GM23248 (cell line): ENCODE results near the gene PCDHB9. TPM values are rescaled to one million over a fixed set of nuclear protein-coding genes. Genes with fewer than 3 reads are reported as not detected.

ENCODE experiments used
- DNase-seq: peaks from one replicate; pipeline ENCODE4 v3.0.0-alpha.2; 2015
- H2AFZ ChIP-seq: fragments of 200-600 bp; sonication (generic); 2 replicates; pipeline ENCODE4 v1.6.1; 2016; ENCODE audit warnings: antibody characterized with exemption
- H3F3A ChIP-seq: fragments of 200-600 bp; sonication (generic); 2 replicates; pipeline ENCODE4 v1.6.1; 2016; ENCODE audit warnings: mild to moderate bottlenecking, antibody characterized with exemption, mixed run types; ENCODE audit not compliant: insufficient read depth
- H3K27ac ChIP-seq: fragments of 200-600 bp; sonication (generic); 2 replicates; pipeline ENCODE4 v1.5.1; 2016; ENCODE audit warnings: mild to moderate bottlenecking
- H3K27me3 ChIP-seq: fragments of 200-600 bp; sonication (generic); replicated peaks from 2 replicates; pipeline ENCODE4 v1.6.1; 2016; ENCODE audit warnings: mild to moderate bottlenecking; ENCODE audit not compliant: insufficient read depth
- H3K36me3 ChIP-seq: fragments of 200-600 bp; sonication (generic); 2 replicates; pipeline ENCODE4 v1.6.1; 2016; ENCODE audit warnings: low read depth, mild to moderate bottlenecking
- H3K4me1 ChIP-seq: fragments of 200-600 bp; sonication (generic); 2 replicates; pipeline ENCODE4 v1.6.1; 2016; ENCODE audit warnings: mild to moderate bottlenecking; ENCODE audit not compliant: insufficient read depth
- H3K4me2 ChIP-seq: fragments of 200-600 bp; sonication (generic); one replicate; pipeline ENCODE4 v1.6.1; 2016; ENCODE audit warnings: mild to moderate bottlenecking; ENCODE audit not compliant: unreplicated experiment
- H3K4me3 ChIP-seq: fragments of 200-600 bp; sonication (generic); 2 replicates; pipeline ENCODE4 v1.5.1; 2016; ENCODE audit warnings: mild to moderate bottlenecking
- H3K79me2 ChIP-seq: fragments of 200-600 bp; sonication (generic); 2 replicates; pipeline ENCODE4 v1.6.1; 2016; ENCODE audit warnings: mild to moderate bottlenecking; ENCODE audit not compliant: insufficient read depth
- H3K9ac ChIP-seq: fragments of 200-600 bp; sonication (generic); 2 replicates; pipeline ENCODE4 v1.6.1; 2016; ENCODE audit warnings: mild to moderate bottlenecking
- H3K9me2 ChIP-seq: fragments of 200-600 bp; sonication (generic); 2 replicates; pipeline ENCODE4 v1.6.1; 2016; ENCODE audit warnings: mixed run types, mild to moderate bottlenecking, moderate library complexity; ENCODE audit not compliant: insufficient read depth
- H3K9me3 ChIP-seq: fragments of 200-600 bp; sonication (generic); one replicate; pipeline ENCODE4 v1.6.1; 2017; ENCODE audit warnings: low read depth
- H4K20me1 ChIP-seq: fragments of 200-600 bp; sonication (generic); 2 replicates; pipeline ENCODE4 v1.6.0; 2016; ENCODE audit not compliant: insufficient read depth
- EZH2 ChIP-seq: fragments of 200-600 bp; sonication (generic); IDR thresholded peaks from 2 replicates; pipeline ENCODE4 v1.6.1; 2018; ENCODE audit warnings: antibody characterized with exemption, mild to moderate bottlenecking; ENCODE audit not compliant: insufficient read depth, poor library complexity, severe bottlenecking
- EZH2phosphoT487 ChIP-seq: fragments of 200-600 bp; sonication (generic); IDR thresholded peaks from 2 replicates; pipeline ENCODE4 v1.6.1; 2018; ENCODE audit warnings: antibody characterized with exemption, moderate library complexity, mild to moderate bottlenecking, low read depth; ENCODE audit not compliant: insufficient read depth
- WGBS, 2 experiments: methylation state at CpG; one replicate each; pipeline ENCODE4 v1.1.6; 2015 to 2017; ENCODE audit warnings: low lambda C conversion rate in 2 of 2, low coverage in 1 of 2; ENCODE audit errors: missing lambda C conversion rate in 2 of 2; 5-methylcytosine and 5-hydroxymethylcytosine counted together
- in situ Hi-C: fragments of 300-500 bp; cut with MboI; formaldehyde crosslinking; loops from 2 replicates; pipeline ENCODE4 v1.15.0; 2020
- polyA plus RNA-seq: library from polyadenylated mRNA; unstranded; fragments of >200 nt; fragmentation: Nextera tagmentation; extraction: Ambion mirVana; gene quantifications from 2 replicates; pipeline ENCODE4 v1.2.1, GENCODE V29; 2016
- total RNA-seq: library from RNA; depleted of rRNA; stranded (reverse); fragments of >200 nt; shearing (Covaris generic); gene quantifications from 2 replicates; pipeline ENCODE4 v1.2.3, GENCODE V29; 2014; rRNA removed

The PCDHB9 gene
- total and polyA plus RNA-seq, 2 experiments from 2014 or later = 1.3 to 2.5 TPM

DNA sequence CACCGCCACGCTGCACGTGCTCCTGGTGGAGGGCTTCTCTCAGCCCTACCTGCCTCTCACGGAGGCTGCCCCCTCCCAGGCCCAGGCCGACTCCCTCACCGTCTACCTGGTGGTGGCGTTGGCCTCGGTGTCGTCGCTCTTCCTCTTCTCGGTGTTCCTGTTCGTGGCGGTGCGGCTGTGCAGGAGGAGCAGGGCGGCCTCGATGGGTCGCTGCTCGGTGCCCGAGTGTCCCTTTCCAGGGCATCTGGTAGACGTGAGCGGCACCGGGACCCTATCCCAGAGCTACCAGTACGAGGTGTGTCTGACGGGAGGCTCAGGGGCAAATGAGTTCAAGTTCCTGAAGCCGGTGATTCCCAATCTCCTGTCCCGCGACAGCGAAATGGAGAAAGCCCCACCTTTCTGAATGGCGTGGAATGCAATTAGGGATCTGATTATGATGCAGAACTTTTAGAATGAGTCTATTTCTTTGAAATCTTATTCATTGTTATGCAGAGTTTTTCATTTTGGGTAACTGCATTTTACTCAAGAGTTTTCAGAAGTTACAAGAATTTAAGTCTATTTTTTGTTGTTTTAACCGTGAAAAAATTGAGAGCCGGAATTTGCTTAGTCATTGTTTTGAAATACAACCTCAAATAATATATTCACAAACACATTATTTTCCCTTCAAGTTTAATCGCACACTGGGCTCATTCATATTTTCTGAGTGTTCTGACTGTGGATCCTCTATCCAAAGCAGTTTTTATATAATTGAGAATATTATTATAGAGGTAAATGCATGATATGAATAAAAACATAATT, 49.8 kb downstream of the PCDHB9 start:
- no peak overlapping the region for H2AFZ ChIP-seq
- no peak overlapping the region for H3K4me3 ChIP-seq
- H3K9me3 ChIP-seq = no peaks in the 10 kb centered on the region
- no peaks in the 10 kb centered on the region for H3K36me3 ChIP-seq
- no peaks in the 10 kb centered on the region for H3K4me1 ChIP-seq
- no peak overlapping the region for H3K9ac ChIP-seq
- no peaks in the 10 kb centered on the region for H4K20me1 ChIP-seq
- in situ Hi-C loops = no loop called here
- no peaks in the 10 kb centered on the region for H3K27me3 ChIP-seq
- no peak for DNase-seq
- no peaks in the 10 kb centered on the region for H3K79me2 ChIP-seq
- no peak overlapping the region for H3K27ac ChIP-seq
- H3K9me2 ChIP-seq = no peaks in the 10 kb centered on the region
- WGBS, 2 experiments = 29% methylated on average over 32 of the region's 32 CpGs
- TF ChIP-seq EZH2phosphoT487 = no peak
- TF ChIP-seq EZH2 = no peak
- H3F3A ChIP-seq = no peaks in the 10 kb centered on the region
- no peak overlapping the region for H3K4me2 ChIP-seq

Other genes starting within 250 kb of the PCDHB9 start
Only the 30 nearest of the 37 such genes appear.
- not detected in 2 replicates for gene PCDHB1, start 135.8 kb upstream of the PCDHB9 start, total RNA-seq
- gene PCDHB1, start 135.8 kb upstream of the PCDHB9 start, polyA plus RNA-seq = not detected in 2 replicates
- 4.9 and 8.9 TPM in 2 replicates for gene PCDHB2, start 92.5 kb upstream of the PCDHB9 start, total RNA-seq
- gene PCDHB2, start 92.5 kb upstream of the PCDHB9 start, polyA plus RNA-seq = 4.4 and 6.0 TPM in 2 replicates
- gene PCDHB3, start 86.7 kb upstream of the PCDHB9 start, total RNA-seq = 0.76 and 1.1 TPM in 2 replicates
- gene PCDHB3, start 86.7 kb upstream of the PCDHB9 start, polyA plus RNA-seq = 0.23 and 0.24 TPM in 2 replicates
- 0.22 and 0.63 TPM in 2 replicates for gene PCDHB4, start 65.3 kb upstream of the PCDHB9 start, total RNA-seq
- 0.60 and 1.0 TPM in 2 replicates for gene PCDHB4, start 65.3 kb upstream of the PCDHB9 start, polyA plus RNA-seq
- 0.43 and 1.3 TPM in 2 replicates for gene PCDHB5, start 52.0 kb upstream of the PCDHB9 start, total RNA-seq
- 0.05 TPM in 1 of 2 replicates, not detected in the other for gene PCDHB5, start 52.0 kb upstream of the PCDHB9 start, polyA plus RNA-seq
- 0.22 and 0.38 TPM in 2 replicates for gene PCDHB6, start 37.1 kb upstream of the PCDHB9 start, total RNA-seq
- gene PCDHB6, start 37.1 kb upstream of the PCDHB9 start, polyA plus RNA-seq = 0.10 and 0.25 TPM in 2 replicates
- 0.65 and 0.89 TPM in 2 replicates for gene PCDHB7, start 14.5 kb upstream of the PCDHB9 start, total RNA-seq
- gene PCDHB7, start 14.5 kb upstream of the PCDHB9 start, polyA plus RNA-seq = 0.51 and 0.52 TPM in 2 replicates
- gene PCDHB8, start 9.4 kb upstream of the PCDHB9 start, total RNA-seq = 2.1 and 2.9 TPM in 2 replicates
- 0.83 and 1.0 TPM in 2 replicates for gene PCDHB8, start 9.4 kb upstream of the PCDHB9 start, polyA plus RNA-seq
- gene PCDHB16, start 4.8 kb upstream of the PCDHB9 start, total RNA-seq = 4.2 and 5.1 TPM in 2 replicates
- gene PCDHB16, start 4.8 kb upstream of the PCDHB9 start, polyA plus RNA-seq = 4.8 and 5.0 TPM in 2 replicates
- gene PCDHB10, start 5.2 kb downstream of the PCDHB9 start, total RNA-seq = 1.3 and 2.9 TPM in 2 replicates
- gene PCDHB10, start 5.2 kb downstream of the PCDHB9 start, polyA plus RNA-seq = 0.86 and 1.3 TPM in 2 replicates
- 0.38 and 1.2 TPM in 2 replicates for gene PCDHB11, start 12.5 kb downstream of the PCDHB9 start, total RNA-seq
- gene PCDHB11, start 12.5 kb downstream of the PCDHB9 start, polyA plus RNA-seq = 1.1 TPM in 2 replicates
- gene PCDHB12, start 21.6 kb downstream of the PCDHB9 start, total RNA-seq = 0.43 and 2.9 TPM in 2 replicates
- 0.48 and 0.53 TPM in 2 replicates for gene PCDHB12, start 21.6 kb downstream of the PCDHB9 start, polyA plus RNA-seq
- gene PCDHB13, start 26.8 kb downstream of the PCDHB9 start, total RNA-seq = 2.8 and 3.3 TPM in 2 replicates
- 1.6 and 2.0 TPM in 2 replicates for gene PCDHB13, start 26.8 kb downstream of the PCDHB9 start, polyA plus RNA-seq
- gene PCDHB14, start 36.2 kb downstream of the PCDHB9 start, total RNA-seq = 2.1 and 4.3 TPM in 2 replicates
- gene PCDHB14, start 36.2 kb downstream of the PCDHB9 start, polyA plus RNA-seq = 1.7 and 2.1 TPM in 2 replicates
- gene PCDHB15, start 58.2 kb downstream of the PCDHB9 start, total RNA-seq = 2.7 and 2.8 TPM in 2 replicates
- gene PCDHB15, start 58.2 kb downstream of the PCDHB9 start, polyA plus RNA-seq = 1.5 and 1.9 TPM in 2 replicates
- not detected in 2 replicates for gene SLC25A2, start 116.9 kb downstream of the PCDHB9 start, total RNA-seq
- not detected in 2 replicates for gene SLC25A2, start 116.9 kb downstream of the PCDHB9 start, polyA plus RNA-seq
- 65.0 and 65.9 TPM in 2 replicates for gene TAF7, start 133.6 kb downstream of the PCDHB9 start, total RNA-seq
- 104 and 114 TPM in 2 replicates for gene TAF7, start 133.6 kb downstream of the PCDHB9 start, polyA plus RNA-seq
- 0.38 and 1.8 TPM in 2 replicates for gene PCDHGA1, start 143.4 kb downstream of the PCDHB9 start, total RNA-seq
- 0.63 and 0.72 TPM in 2 replicates for gene PCDHGA1, start 143.4 kb downstream of the PCDHB9 start, polyA plus RNA-seq
- 6.3 and 7.3 TPM in 2 replicates for gene PCDHGA2, start 151.6 kb downstream of the PCDHB9 start, total RNA-seq
- 4.3 and 5.3 TPM in 2 replicates for gene PCDHGA2, start 151.6 kb downstream of the PCDHB9 start, polyA plus RNA-seq
- 7.5 and 7.6 TPM in 2 replicates for gene PCDHGA3, start 156.7 kb downstream of the PCDHB9 start, total RNA-seq
- gene PCDHGA3, start 156.7 kb downstream of the PCDHB9 start, polyA plus RNA-seq = 4.0 and 5.4 TPM in 2 replicates
- gene PCDHGB1, start 162.9 kb downstream of the PCDHB9 start, total RNA-seq = 0.25 and 0.86 TPM in 2 replicates
- 0.16 and 0.19 TPM in 2 replicates for gene PCDHGB1, start 162.9 kb downstream of the PCDHB9 start, polyA plus RNA-seq
- 10.8 and 13.9 TPM in 2 replicates for gene PCDHGA4, start 167.9 kb downstream of the PCDHB9 start, total RNA-seq
- gene PCDHGA4, start 167.9 kb downstream of the PCDHB9 start, polyA plus RNA-seq = 8.1 and 8.6 TPM in 2 replicates
- gene PCDHGB2, start 172.8 kb downstream of the PCDHB9 start, total RNA-seq = 2.2 and 2.5 TPM in 2 replicates
- gene PCDHGB2, start 172.8 kb downstream of the PCDHB9 start, polyA plus RNA-seq = 0.76 and 0.94 TPM in 2 replicates
- 0.86 and 1.3 TPM in 2 replicates for gene PCDHGA5, start 177.0 kb downstream of the PCDHB9 start, total RNA-seq
- gene PCDHGA5, start 177.0 kb downstream of the PCDHB9 start, polyA plus RNA-seq = 0.24 and 0.35 TPM in 2 replicates
- 2.8 and 4.0 TPM in 2 replicates for gene PCDHGB3, start 183.1 kb downstream of the PCDHB9 start, total RNA-seq
- gene PCDHGB3, start 183.1 kb downstream of the PCDHB9 start, polyA plus RNA-seq = 0.95 and 1.2 TPM in 2 replicates
- 5.4 and 5.8 TPM in 2 replicates for gene PCDHGA6, start 186.7 kb downstream of the PCDHB9 start, total RNA-seq
- gene PCDHGA6, start 186.7 kb downstream of the PCDHB9 start, polyA plus RNA-seq = 2.1 and 2.6 TPM in 2 replicates
- 0.43 and 1.6 TPM in 2 replicates for gene PCDHGA7, start 195.6 kb downstream of the PCDHB9 start, total RNA-seq
- gene PCDHGA7, start 195.6 kb downstream of the PCDHB9 start, polyA plus RNA-seq = 0.84 and 1.1 TPM in 2 replicates
- gene PCDHGB4, start 200.5 kb downstream of the PCDHB9 start, total RNA-seq = 6.8 and 7.6 TPM in 2 replicates
- 5.0 and 5.6 TPM in 2 replicates for gene PCDHGB4, start 200.5 kb downstream of the PCDHB9 start, polyA plus RNA-seq
- 0.86 and 1.5 TPM in 2 replicates for gene PCDHGA8, start 205.5 kb downstream of the PCDHB9 start, total RNA-seq
- gene PCDHGA8, start 205.5 kb downstream of the PCDHB9 start, polyA plus RNA-seq = 0.25 and 0.69 TPM in 2 replicates
- 13.2 and 14.9 TPM in 2 replicates for gene PCDHGB5, start 210.8 kb downstream of the PCDHB9 start, total RNA-seq
- 15.0 and 15.7 TPM in 2 replicates for gene PCDHGB5, start 210.8 kb downstream of the PCDHB9 start, polyA plus RNA-seq